Measurements from ENCODE around the gene SLC6A13.

The SLC6A13 gene

GRCh38 chr12:209246-209645, 53.4 kb downstream of the SLC6A13 start:
- no peak for ATAC-seq
- no peak for TF ChIP-seq ZC3H10 (CRISPR knock-in tag; IDR thresholded peaks at IDR 0.05)
- TF ChIP-seq PATZ1 (CRISPR knock-in tag; IDR thresholded peaks at IDR 0.05; ENCODE audit: borderline replicate concordance) = no peak
- no peak for TF ChIP-seq ARNTL (CRISPR knock-in tag; IDR thresholded peaks at IDR 0.05; ENCODE audit: borderline replicate concordance, low read depth)
- TF ChIP-seq RARB (CRISPR knock-in tag; IDR thresholded peaks at IDR 0.05) = no peak
- no peak for TF ChIP-seq ZNF565 (CRISPR knock-in tag; conservative IDR thresholded peaks at IDR 0.05; ENCODE audit: low read depth)
- TF ChIP-seq BACH2 (CRISPR knock-in tag; IDR thresholded peaks at IDR 0.05; ENCODE audit: borderline replicate concordance) = no peak
- TF ChIP-seq CSDC2 (CRISPR knock-in tag; IDR thresholded peaks at IDR 0.05) = no peak
- no peak for TF ChIP-seq GLIS3 (CRISPR knock-in tag; IDR thresholded peaks at IDR 0.05)
- TF ChIP-seq PPARA (CRISPR knock-in tag; IDR thresholded peaks at IDR 0.05; ENCODE audit: borderline replicate concordance) = no peak
- TF ChIP-seq ZFP30 (CRISPR knock-in tag; IDR thresholded peaks at IDR 0.05) = no peak
- no peak for TF ChIP-seq POU6F1 (CRISPR knock-in tag; IDR thresholded peaks at IDR 0.05; ENCODE audit: borderline replicate concordance, low read depth)
- no peak for TF ChIP-seq TOX (CRISPR knock-in tag; IDR thresholded peaks at IDR 0.05; ENCODE audit: borderline replicate concordance)
- TF ChIP-seq ISL1 (CRISPR knock-in tag; IDR thresholded peaks at IDR 0.05) = no peak
- no peak for TF ChIP-seq ZNF8 (CRISPR knock-in tag; IDR thresholded peaks at IDR 0.05)
- TF ChIP-seq CSRNP3 (CRISPR knock-in tag; IDR thresholded peaks at IDR 0.05) = no peak
- no peak for TF ChIP-seq ZFP3 (CRISPR knock-in tag; IDR thresholded peaks at IDR 0.05)
- no peak for TF ChIP-seq TCF4 (CRISPR knock-in tag; IDR thresholded peaks at IDR 0.05; ENCODE audit: borderline replicate concordance)
- no peak for TF ChIP-seq ESRRG (CRISPR knock-in tag; IDR thresholded peaks at IDR 0.05)
- no peak for TF ChIP-seq OSR1 (CRISPR knock-in tag; IDR thresholded peaks at IDR 0.05)
- TF ChIP-seq TSHZ2 (CRISPR knock-in tag; IDR thresholded peaks at IDR 0.05) = no peak

- ATAC-seq = no peak
- no peak for TF ChIP-seq ZFP3 (CRISPR knock-in tag; IDR thresholded peaks at IDR 0.05)
- TF ChIP-seq TCF4 (CRISPR knock-in tag; IDR thresholded peaks at IDR 0.05; ENCODE audit: borderline replicate concordance) = no peak
- TF ChIP-seq PATZ1 (CRISPR knock-in tag; IDR thresholded peaks at IDR 0.05; ENCODE audit: borderline replicate concordance) = no peak
- no peak for TF ChIP-seq PPARA (CRISPR knock-in tag; IDR thresholded peaks at IDR 0.05; ENCODE audit: borderline replicate concordance)
- no peak for TF ChIP-seq TOX (CRISPR knock-in tag; IDR thresholded peaks at IDR 0.05; ENCODE audit: borderline replicate concordance)
- no peak for TF ChIP-seq GLIS3 (CRISPR knock-in tag; IDR thresholded peaks at IDR 0.05)
- TF ChIP-seq RARB (CRISPR knock-in tag; IDR thresholded peaks at IDR 0.05) = no peak
- no peak for TF ChIP-seq OSR1 (CRISPR knock-in tag; IDR thresholded peaks at IDR 0.05)
- TF ChIP-seq ZNF565 (CRISPR knock-in tag; conservative IDR thresholded peaks at IDR 0.05; ENCODE audit: low read depth) = no peak
- no peak for TF ChIP-seq ZC3H10 (CRISPR knock-in tag; IDR thresholded peaks at IDR 0.05)
- TF ChIP-seq ARNTL (CRISPR knock-in tag; IDR thresholded peaks at IDR 0.05; ENCODE audit: borderline replicate concordance, low read depth) = no peak
- TF ChIP-seq ZNF70 (CRISPR knock-in tag; IDR thresholded peaks at IDR 0.05) = no peak
- no peak for TF ChIP-seq CSRNP3 (CRISPR knock-in tag; IDR thresholded peaks at IDR 0.05)
Observed at GRCh38 chr12:208813-209212, 53.8 kb downstream of the SLC6A13 start.

Measured in SK-N-SH treated with all-trans-retinoic acid at 6 μM for 48 hours (cell line).